HG03280 (cell line): ENCODE measurements around the gene ACSS2.

Experiments used
- ATAC-seq: cut with Tn5 transposase; IDR thresholded peaks from one replicate; pipeline ENCODE4 v1.9.1; 2021; ENCODE audit warnings: mild to moderate bottlenecking, moderate library complexity; ENCODE audit not compliant: unreplicated experiment

Gene ACSS2

DNA sequence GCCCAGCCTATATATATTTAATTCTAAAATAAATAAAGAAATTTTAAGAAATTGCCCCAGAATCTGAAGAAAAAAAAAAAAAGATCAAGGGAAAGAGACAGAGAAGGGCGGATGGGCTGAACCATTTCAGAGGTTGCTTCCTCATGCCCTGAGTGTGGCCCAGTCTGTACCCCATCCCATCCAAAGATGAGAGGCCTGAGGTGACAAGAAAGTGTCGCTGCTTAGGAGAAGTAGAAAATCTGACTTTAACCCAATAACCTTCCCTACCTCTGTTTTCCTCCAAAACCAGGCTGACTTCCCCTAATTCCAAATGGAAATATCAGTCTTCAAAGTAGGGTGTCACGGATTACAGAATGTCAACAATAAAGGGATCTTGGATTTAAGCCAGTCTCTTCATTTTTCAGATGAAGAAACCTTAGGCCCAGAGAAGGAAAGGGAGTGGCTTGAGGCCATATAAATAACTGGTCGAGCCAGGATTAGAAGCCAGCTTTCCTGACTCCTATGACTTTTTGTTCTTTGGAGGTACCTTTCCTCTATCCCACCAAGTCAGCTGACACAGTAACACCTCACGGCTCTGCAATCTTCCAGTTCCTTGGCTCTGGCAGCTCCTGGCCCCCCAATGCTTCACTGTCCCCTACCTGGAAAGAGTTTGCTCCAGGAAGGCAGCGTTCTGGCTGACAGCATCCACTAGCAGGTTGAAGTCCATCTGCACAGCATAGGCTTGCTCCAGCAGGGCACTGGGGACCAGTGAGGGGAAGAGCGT is 69.1 kb downstream of the ACSS2 start:
- ATAC-seq = no peak

DNA sequence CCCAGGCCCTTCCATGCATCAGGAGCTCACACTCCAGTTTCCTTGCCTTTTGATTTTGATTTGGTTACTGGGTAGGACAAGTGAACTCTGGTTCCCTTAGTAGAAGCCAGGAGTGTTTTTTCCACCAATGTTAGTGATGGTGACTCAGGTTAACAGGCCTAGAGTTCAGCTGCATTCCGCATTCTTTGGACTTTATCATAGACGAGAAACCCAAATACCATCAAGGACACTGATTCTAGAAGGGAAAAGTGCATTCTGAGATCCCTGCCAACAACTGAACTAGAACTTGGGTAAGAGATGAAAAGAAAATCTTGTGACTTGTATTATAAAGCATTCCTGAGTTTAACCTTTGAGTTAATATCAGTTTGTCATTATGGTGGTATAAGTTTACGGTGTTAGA is 70.2 kb downstream of the ACSS2 start:
- no peak for ATAC-seq

DNA sequence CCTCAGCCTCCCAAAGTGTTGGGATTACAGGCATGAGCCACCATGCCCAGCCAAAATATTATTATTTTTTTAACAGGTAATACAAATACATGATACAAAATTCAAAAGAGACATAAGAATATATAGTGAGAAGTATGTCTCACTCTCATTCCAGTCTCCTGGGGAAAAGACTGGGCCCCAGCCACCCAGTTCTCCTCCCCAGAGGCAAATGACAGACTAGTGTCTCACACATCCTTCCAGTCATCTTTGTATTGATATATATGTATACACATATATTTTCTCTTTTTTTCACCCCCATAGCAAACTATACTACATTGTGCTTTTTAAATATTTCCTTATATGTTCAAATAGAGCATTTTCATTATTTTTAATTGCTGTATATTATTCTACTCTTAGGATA is 70.9 kb downstream of the ACSS2 start:
- no peak for ATAC-seq

DNA sequence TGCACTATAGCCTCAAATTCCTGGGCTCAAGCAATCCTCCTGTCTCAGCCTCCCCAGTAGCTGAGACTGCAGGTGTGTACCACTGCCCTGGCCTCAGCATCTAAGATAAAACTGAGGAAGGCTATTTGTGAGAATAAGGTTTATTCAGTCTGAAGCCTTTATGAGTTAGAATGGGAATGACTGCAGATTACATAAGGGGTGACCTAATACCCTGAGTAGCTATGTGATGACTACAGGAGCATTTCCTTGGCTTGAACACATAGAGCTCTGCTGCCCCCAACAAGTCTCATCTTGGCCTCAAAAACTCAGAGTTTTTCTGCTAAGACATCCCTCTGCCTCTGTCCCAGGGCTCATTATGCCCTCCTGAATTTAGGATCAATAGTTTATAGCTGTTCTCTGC is 71.6 kb downstream of the ACSS2 start:
- no peak for ATAC-seq

DNA sequence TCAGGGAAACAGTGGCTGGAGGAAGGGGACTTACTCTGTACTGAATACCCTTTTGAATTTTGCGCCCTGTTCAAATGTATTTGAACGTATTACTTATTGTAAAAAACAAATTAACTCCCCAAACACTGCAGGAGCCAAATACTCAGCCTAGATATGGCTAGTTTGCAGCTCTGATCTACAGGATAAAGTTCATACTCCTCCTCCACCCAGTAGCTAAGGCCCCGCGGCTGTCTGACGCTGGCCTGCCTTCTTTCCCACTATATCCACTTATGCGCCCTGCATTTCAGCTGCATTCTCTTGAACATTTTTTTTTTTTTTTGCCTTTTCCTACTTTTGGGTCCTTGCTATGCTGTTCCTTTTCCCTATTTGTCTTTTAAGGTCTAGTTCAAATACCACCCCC is 72.7 kb downstream of the ACSS2 start:
- ATAC-seq = no peak

DNA sequence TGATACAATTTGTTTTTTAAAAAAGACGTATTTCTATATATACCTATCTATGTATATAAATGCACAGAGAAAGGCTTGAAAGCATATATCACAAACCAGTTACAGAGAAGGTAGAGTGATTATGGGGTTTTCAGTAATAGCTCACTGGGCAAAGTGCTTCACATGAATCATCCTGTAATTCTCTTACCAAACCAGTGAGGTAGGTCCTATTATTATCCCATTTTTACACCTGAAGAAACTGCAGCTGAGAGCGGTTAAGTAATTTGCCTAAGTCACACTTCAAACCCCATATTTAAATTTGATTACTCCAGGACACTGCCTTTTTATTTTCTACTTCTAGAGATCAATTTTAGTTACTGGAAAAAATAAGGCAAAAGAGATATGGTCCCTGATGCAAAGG is 74.8 kb downstream of the ACSS2 start:
- no peak for ATAC-seq

DNA sequence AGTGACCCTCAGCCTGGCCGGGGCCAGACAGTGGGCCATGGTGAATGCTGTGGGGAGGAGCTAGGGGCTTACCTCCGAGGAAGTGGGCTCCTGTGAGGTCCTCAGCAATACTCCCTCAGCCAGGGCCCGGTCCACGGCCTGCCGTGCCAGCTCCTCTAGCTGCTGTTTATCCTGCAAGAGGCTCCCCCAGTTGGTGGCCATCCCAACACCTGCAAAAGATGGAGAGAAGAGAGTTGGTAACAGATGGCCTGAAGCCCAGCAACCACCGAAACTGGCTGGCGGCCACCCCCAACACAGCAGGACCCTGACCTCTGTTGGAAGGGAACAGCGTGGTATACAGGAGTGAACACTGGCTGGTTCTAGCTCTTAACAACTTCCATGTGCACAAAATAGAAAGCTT is 75.2 kb downstream of the ACSS2 start:
- ATAC-seq = no peak

DNA sequence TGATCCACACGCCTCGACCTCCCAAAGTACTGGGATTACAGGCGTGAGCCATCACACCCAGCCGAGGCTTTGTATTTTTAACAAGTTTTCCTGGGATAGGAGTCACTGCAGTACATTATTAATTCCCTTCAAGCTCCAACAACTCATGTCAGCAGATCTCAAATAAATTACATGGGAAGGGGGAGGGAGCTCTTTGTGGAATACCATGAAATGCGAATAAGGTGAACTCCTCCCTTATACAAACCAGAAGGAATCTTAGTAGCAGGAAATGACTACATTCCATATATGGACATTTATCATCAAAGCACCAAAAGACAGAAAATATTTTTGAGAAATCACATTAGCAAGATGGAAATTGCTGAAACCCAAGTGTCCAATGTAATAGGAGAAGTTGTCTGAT is 76.3 kb downstream of the ACSS2 start:
- ATAC-seq = no peak

DNA sequence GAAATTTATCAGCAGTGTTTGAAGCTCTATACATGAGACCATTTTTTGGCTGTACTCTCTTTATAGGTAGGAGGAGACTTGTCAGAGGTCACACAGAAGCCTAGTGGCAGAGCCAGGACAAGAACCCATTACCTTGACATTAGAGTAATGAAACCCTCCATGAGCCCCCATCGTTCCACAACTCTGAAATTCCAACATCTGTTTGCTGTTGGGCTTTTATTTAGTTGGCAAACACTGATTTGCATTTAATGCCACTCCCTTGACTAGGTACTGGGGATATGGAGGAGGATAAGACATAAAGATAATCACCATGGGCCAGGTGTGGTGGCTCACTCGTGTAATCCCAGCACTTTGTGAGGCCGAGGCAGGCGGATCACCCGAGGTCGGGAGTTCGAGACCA is 77.5 kb downstream of the ACSS2 start:
- no peak for ATAC-seq

DNA sequence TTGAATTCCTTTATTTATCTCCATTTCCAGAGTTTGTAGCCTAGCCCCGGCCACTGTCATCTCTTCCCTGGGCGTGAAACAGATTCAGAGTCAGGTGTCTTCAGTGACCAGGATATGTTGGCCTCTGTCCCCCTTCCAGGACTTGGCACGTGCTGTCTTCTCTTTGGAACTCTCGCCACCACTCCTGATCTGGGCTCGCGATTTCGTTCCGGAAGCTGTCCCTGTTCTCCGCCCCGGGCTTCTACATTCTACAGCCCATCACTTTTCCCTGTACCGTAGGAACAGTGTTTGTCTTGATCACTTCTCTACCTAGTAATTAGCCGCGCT is 78.5 kb downstream of the ACSS2 start:
- ATAC-seq = no peak

DNA sequence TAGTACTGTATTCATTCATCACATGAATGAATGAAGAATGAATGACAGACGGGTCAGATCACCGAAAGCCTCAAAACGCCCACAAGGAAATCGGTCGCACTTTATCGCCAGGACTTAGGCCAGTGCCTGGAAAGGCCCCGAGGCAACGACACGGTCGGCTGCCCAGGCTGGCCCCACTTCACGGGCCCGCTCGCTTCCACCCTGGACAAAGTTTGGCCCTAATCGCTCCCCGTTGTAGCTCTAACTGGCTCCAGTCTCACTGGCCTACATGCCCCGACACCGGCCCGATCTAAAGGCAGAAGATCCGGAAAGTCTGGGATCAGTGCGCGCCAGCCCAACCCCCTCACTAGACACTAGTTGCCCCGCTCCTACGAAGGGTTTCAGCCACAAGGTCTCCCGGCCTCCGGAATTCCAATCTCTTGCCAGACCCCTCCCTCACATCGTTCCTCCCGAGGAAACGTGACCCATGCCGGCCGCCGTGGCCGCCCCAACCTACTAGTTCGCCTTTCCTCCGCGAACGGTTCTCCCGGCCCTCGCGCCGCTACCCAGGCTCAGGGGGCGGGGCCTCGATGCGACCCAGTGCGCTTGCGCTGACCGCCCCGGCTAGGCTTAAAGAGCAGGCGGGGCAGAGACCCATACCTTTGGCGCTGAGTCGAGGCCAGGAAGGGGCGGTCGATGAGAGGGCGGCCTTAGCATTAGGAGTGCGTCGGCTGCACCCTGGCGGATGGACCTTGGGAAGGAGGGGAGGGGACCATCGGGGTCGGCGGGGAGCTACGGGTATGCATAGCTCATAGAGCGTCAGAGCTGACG is 79.0 kb downstream of the ACSS2 start, which contains the start of the genes GSS and MYH7B:
TSS of gene GSS (minus strand) at position 576 of the 810 bp plus-strand sequence. CDS start 3,954 bp downstream, outside the sequence.
TSS of gene MYH7B (plus strand) at position 638 of the 810 bp plus-strand sequence. CDS start 22,138 bp downstream, outside the sequence.
- ATAC-seq = peak; percentile 87

DNA sequence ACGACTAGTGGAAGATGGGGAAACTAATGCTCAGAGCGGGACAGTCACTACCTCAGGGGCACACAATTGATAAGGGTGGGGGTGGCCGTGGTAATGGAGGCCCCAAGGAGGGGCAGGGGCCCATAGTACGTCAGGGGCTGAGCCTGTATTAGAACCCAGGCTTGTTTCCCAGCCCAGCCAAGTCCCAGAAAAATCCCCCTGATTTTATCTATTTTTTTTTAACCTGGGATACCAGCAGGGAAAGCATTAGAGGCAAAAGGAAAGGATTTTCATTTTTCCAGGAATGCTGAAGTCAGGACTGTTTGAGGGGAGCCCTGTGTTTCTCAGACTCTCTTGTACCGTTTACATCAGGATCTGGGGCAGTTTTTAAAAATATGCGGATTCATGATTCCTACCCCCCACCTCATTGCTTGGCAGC is 79.6 kb downstream of the ACSS2 start:
- ATAC-seq = no peak

DNA sequence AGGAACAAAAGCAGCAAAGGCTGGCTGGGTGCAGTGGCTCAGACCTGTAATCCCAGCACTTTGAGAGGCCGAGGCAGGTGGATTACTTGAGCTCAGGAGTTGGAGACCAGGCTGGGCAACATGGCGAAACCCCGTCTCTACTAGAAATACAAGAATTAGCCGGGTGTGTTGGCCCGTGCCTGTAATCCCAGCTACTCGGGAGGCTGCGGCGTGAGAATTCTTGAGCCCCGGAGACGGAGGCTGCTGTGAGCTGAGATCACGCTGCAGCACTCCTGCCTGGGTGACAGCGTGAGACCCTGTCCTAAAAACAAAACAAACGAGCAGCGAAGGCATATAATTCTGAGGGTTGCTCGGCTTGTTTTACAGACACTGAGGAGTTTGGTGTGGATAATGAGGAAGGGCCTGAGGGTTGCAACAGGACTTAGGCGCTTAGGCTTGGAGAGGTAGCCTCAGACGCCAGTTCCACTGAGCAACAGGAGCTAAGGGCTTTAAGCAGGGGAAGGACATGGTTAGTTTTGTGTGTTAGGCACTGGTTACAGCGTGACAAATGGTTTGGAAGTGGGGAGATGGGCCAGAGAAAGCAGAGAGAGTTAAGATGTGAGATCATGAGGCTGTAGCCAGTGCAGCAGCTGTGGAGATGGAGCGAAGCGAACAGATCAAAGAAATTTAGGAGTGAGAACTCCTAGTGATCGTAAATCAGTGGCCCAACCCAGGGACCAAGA is 80.5 kb downstream of the ACSS2 start:
- no peak for ATAC-seq

DNA sequence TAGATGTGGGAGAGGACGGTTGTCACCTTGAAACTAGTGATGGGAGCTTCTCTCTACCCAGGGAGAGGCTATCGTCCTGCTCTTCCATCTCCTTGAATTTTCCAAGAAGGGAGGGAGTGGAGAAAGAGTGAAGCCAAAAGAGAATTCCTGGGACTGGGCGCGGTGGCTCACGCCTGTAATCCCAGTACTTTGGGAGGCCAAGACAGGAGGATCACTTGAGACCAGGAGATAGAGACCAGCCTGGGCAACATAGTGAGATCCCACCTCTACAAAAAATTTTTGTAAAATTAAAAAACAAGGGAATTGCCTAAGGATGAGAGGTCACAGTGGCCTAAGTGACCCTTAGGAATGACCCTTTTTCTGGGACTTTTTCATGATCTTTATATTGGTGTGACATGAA is 88.1 kb downstream of the ACSS2 start:
- ATAC-seq = no peak

DNA sequence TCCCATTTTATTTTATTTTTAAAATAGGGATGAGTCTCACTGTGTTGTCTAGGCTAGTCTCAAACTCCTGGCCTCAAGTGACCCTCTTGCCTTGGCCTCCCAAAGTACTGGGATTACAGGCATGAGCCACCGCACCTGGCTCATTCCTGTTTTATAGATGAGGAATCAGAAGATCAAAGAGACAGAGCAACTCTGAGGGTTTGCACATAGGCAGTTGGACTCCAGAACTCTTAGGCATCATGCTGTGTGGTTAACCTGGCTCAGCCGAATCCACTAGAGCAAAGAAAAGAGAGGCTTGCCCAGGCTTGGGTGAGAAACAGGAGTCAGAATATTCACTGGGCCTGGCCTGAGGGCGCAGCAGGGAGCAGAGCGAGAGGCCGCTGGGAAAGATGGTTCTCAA is 88.6 kb downstream of the ACSS2 start:
- ATAC-seq = no peak

DNA sequence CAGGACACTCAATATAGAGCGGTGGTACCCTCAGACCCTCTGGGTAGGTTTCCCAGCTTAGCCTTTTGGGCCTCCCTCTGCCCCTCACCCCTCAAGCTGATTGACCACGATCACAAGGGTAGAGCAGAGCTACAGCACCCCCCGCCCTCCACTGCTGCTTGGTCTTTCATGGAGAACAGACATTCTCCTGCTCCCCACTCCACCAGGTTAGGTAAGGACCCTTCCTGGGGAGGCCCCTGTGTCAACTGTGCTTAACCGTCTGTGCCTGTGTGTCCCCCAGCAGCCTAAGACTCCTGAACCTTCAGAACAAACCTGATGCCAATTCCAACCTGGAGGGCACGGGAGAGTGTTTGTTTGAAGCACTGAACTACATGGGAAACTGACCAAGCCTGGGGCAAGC is 91.0 kb downstream of the ACSS2 start:
- ATAC-seq = no peak

DNA sequence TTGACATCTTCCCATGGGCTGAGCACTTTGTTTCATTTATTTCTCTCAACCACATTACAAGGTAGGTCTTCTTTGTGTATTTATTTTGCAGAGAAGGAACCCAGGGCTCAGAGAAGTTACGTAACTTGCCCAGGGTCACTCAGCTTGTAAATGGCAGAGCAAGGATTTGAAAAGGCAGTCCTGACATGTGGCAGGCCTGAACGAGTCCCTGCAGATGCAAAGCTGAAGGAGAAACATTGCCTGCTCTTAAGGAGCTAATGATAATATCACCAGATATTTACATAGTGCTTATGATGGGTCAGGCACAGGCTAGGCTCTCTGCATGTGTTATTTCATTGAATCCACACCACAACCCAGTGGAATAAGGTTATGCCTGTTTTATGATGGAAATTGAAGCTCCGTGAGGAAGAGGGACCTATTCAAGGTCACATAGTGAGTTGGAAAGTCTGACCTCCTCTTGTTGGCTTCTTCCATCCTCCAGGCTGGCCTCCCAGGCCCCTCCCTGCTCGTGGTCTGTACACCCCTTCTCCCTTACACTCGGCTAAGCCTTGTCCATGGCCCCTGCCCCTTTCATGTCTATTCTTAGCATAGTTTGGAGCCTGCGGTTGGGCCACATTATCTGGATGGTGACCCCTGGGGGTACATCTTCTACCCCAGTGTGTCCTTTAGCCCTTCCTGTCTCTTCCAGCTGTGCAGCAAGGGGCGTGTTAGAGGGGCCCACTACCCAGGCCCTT is 91.8 kb downstream of the ACSS2 start:
- ATAC-seq = no peak

DNA sequence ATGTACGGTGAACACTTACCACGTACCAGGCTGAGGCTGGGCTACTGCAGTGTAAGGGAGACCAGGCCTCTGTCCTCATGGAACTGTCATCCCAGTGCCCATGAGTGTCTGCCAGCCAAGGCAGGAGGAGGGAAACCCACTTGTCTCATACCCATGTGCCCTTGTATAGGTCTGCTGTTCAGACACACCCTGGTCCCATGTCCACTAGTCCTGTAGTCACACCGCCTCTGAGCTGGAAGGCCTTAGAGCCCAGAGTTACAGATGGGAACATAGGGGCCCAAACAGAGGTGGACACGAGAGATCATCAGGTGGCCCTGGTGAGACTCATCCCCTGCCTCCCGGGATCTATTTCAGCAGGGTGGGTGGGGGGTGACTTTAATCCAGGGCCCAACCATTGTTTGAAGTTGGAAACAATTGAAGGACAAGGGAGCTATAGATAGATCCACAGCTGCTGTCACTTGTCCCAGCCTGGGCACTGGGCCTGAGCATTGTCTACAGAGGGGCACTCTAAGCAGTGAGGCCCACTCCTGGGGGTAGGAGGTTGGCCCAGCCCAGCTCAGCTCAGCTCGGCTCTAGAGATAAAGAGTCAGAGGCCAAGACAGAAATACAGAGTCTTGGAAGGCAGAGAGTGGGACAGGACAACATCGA is 93.9 kb downstream of the ACSS2 start:
- no peak for ATAC-seq

DNA sequence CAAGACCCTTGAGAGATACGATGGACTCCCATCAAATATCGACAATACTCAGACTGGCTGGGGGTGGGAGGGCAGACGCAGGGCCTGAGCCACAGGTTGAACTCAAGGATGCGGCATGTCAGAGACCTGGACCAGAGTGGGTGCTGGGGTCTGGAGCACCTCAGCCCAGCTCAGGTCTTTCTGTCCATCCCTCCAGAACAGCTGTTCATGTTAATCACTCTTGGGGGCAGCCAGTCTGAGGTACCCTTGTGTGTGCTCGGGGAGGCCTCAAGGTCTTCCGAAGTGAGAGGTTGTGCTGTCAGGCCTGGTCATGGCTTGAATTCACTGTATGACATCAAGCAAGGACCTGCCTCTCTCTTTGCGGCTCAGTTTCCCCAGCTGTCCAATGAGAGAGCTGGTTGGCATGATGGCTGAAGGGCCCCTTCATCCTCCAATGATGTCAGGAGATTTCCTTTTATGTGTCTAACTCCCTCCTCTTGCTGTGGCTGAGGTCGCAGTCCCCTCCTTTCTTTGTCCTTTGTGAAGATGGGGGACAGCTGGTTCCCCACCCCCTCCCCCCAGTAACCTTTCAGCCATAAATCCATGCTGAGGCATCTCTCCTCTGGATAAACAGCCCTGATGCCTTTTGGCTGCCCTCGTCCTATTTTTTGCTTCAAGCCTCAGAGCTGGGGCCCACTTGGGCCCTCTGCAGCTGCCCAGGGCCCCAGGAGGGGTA is 94.6 kb downstream of the ACSS2 start:
- ATAC-seq = no peak
